K562 (cell line): Measurements from ENCODE around the gene LIN9. TPM values are rescaled to one million over a fixed set of nuclear protein-coding genes. Genes with fewer than 3 reads are reported as not detected.

Source experiments
- ATAC-seq: fragments of 200-7000 bp; cut with Tn5 transposase; 3 replicates; pipeline ENCODE4 v1.9.1; 2020; ENCODE audit warnings: moderate library complexity
- BruUV-seq: library from RNA; stranded (reverse); fragments of 400-500 nt; replicated peaks from 2 replicates; lab custom pipeline; 2021; lab: Mats Ljungman, UMichigan
- CTCF ChIA-PET: fragments of 300-600 bp; formaldehyde crosslinking; extraction: SDS; loops from one replicate; lab custom pipeline; 2021; ENCODE audit warnings: low intra/inter-chr PET ratio; lab: Yijun Ruan, JAX
- POLR2A ChIA-PET: fragments of 300-600, 350-650 bp; sonication (Branson Sonifier 250); formaldehyde crosslinking; extraction: SDS; loops from one replicate; lab custom pipeline; 2021; ENCODE audit warnings: antibody characterized with exemption, inconsistent platforms; lab: Yijun Ruan, JAX
- DNase-seq, 4 experiments: peaks; one replicate each; pipeline versions ENCODE4 v3.0.0 to v3.0.0-alpha.2; 2011 to 2018; ENCODE audit warnings: low spot score in 3 of 4, mixed read lengths in 3 of 4; ENCODE audit errors: extremely low read depth in 1 of 4
- FAIRE-seq: peaks from 2 replicates; lab custom pipeline; 2011; peaks lifted over from hg19 to GRCh38; lab: Jason Lieb, UNC
- H2AFZ ChIP-seq: 2 replicates; pipeline ENCODE4 v1.6.0; 2011; ENCODE audit warnings: low read depth, low read length, control low read depth, inconsistent platforms
- H3K27ac ChIP-seq: fragments of 200-600 bp; 3 replicates; pipeline ENCODE4 v1.8.0; 2011; ENCODE audit warnings: low read depth, mild to moderate bottlenecking, control low read depth, inconsistent platforms, low read length, moderate library complexity, mixed read lengths; ENCODE audit errors: extremely low read depth
- H3K27me3 ChIP-seq, 2 experiments: fragments of 300-600 bp in 1 of 2; 2 replicates in 1 of 2; 3 replicates in 1 of 2; pipeline versions ENCODE4 v1.6.0 to v1.8.0; 2011; ENCODE audit warnings: inconsistent platforms in 2 of 2, low read length in 2 of 2, mild to moderate bottlenecking in 1 of 2, mixed read lengths in 1 of 2, moderate library complexity in 1 of 2; ENCODE audit not compliant: control insufficient read depth in 2 of 2, insufficient read depth in 2 of 2
- H3K36me3 ChIP-seq: fragments of 300-600 bp; 3 replicates; pipeline ENCODE4 v1.8.0; 2011; ENCODE audit warnings: mild to moderate bottlenecking, low read length, inconsistent platforms; ENCODE audit not compliant: control insufficient read depth, insufficient read depth
- H3K4me1 ChIP-seq, 2 experiments: fragments of 200-600 bp in 1 of 2; replicated peaks in 1 of 2; 2 replicates in 1 of 2; 3 replicates in 1 of 2; pipeline versions ENCODE4 v1.5.1 to v1.8.0; 2011; ENCODE audit warnings: inconsistent platforms in 2 of 2, low read length in 2 of 2, mild to moderate bottlenecking in 1 of 2, mixed read lengths in 1 of 2, moderate library complexity in 1 of 2; ENCODE audit not compliant: control insufficient read depth in 2 of 2, insufficient read depth in 2 of 2
- H3K4me2 ChIP-seq: 2 replicates; pipeline ENCODE4 v1.6.1; 2011; ENCODE audit warnings: low read length, control low read depth, inconsistent platforms, mixed read lengths; ENCODE audit not compliant: insufficient read depth
- H3K4me3 ChIP-seq: fragments of 200-600 bp; sonication (generic), shearing (Covaris generic); 2 replicates; pipeline ENCODE4 v1.5.1; 2016; ENCODE audit warnings: control low read depth, inconsistent platforms
- H3K79me2 ChIP-seq: fragments of 200-600 bp; 3 replicates; pipeline ENCODE4 v1.8.0; 2011; ENCODE audit warnings: low read length, inconsistent platforms; ENCODE audit not compliant: control insufficient read depth, insufficient read depth
- H3K9ac ChIP-seq, 2 experiments: 2 replicates each; pipeline versions ENCODE4 v1.6.0 to v1.6.1; 2011; ENCODE audit warnings: low read depth in 2 of 2, low read length in 2 of 2, control low read depth in 1 of 2, inconsistent platforms in 1 of 2, mild to moderate bottlenecking in 1 of 2, mixed read lengths in 1 of 2; ENCODE audit not compliant: insufficient read depth in 1 of 2
- H3K9me1 ChIP-seq: one replicate; pipeline ENCODE4 v1.6.0; 2011; ENCODE audit warnings: inconsistent platforms, mild to moderate bottlenecking, low read length, moderate library complexity; ENCODE audit not compliant: control insufficient read depth, insufficient read depth
- H3K9me3 ChIP-seq: replicated peaks from 2 replicates; pipeline ENCODE4 v1.5.1; 2011; ENCODE audit warnings: low read depth, low read length, inconsistent platforms; ENCODE audit not compliant: control insufficient read depth, insufficient read depth
- H4K20me1 ChIP-seq: replicated peaks from 2 replicates; pipeline ENCODE4 v1.6.1; 2011; ENCODE audit warnings: low read length, inconsistent platforms, mixed read lengths; ENCODE audit not compliant: control insufficient read depth, insufficient read depth
- EGR1 ChIP-seq: fragments of 450-650 bp; conservative IDR thresholded peaks from 2 replicates; pipeline ENCODE4 v1.6.1; 2017; ENCODE audit warnings: mild to moderate bottlenecking
- ETS2 ChIP-seq: IDR thresholded peaks from 2 replicates; pipeline ENCODE4 v1.6.1; 2016; ENCODE audit warnings: borderline replicate concordance, missing genetic modification characterization, mild to moderate bottlenecking, moderate library complexity, missing compliant biosample characterization; ENCODE audit not compliant: poor library complexity, severe bottlenecking
- FUS ChIP-seq: fragments of 200-400 bp; formaldehyde crosslinking; optimal IDR thresholded peaks from 2 replicates; pipeline ENCODE3; 2017; ENCODE audit warnings: low read depth, low read length
- KAT2B ChIP-seq: IDR thresholded peaks from one replicate; pipeline ENCODE4 v1.6.1; 2012; ENCODE audit warnings: low read depth, mild to moderate bottlenecking, control low read depth, inconsistent platforms, low read length, moderate library complexity
- NR2C1 ChIP-seq, 2 experiments: fragments of 450-650 bp; IDR thresholded peaks; 2 replicates each; pipeline ENCODE4 v1.6.1; 2017; ENCODE audit warnings: mild to moderate bottlenecking in 2 of 2, antibody characterized with exemption in 1 of 2, inconsistent platforms in 1 of 2, missing compliant biosample characterization in 1 of 2, missing genetic modification characterization in 1 of 2
- PML ChIP-seq: IDR thresholded peaks from 2 replicates; pipeline ENCODE4 v1.6.1; 2012; ENCODE audit warnings: low read length, inconsistent platforms
- SMAD1 ChIP-seq: fragments of 150-350 bp; IDR thresholded peaks from 2 replicates; pipeline ENCODE4 v1.6.1; 2014; ENCODE audit warnings: low read length, low read depth; ENCODE audit not compliant: partially characterized antibody
- SOX6 ChIP-seq: fragments of 450-650 bp; IDR thresholded peaks from 2 replicates; pipeline ENCODE4 v1.6.1; 2014; ENCODE audit warnings: mild to moderate bottlenecking
- UBTF ChIP-seq, 2 experiments: IDR thresholded peaks; 2 replicates each; pipeline ENCODE4 v1.6.1; 2012; ENCODE audit warnings: improper control_type of control experiment in 2 of 2, low read depth in 2 of 2, low read length in 2 of 2, borderline replicate concordance in 1 of 2
- ZNF121 ChIP-seq: sonication (generic); formaldehyde crosslinking; conservative IDR thresholded peaks from 2 replicates; pipeline ENCODE4 v1.8.0; 2022; ENCODE audit warnings: missing genetic modification reagents
- WGBS: fragments of 100-300 bp; shearing (Covaris generic); methylation state at CpG from one replicate; pipeline ENCODE4 v1.1.6; 2016; ENCODE audit warnings: low coverage, mixed read lengths; ENCODE audit not compliant: insufficient coverage; ENCODE audit errors: missing lambda C conversion rate; 5-methylcytosine and 5-hydroxymethylcytosine counted together
- in situ Hi-C: fragments of 300-500 bp; cut with MboI; formaldehyde crosslinking; loops from 4 replicates; pipeline ENCODE4 v1.15.0; 2018; ENCODE audit warnings: inconsistent platforms, mixed read lengths
- intact Hi-C: fragments of 100-400 bp; cut with micrococcal nuclease; formaldehyde crosslinking; loops from 2 replicates; pipeline ENCODE4 v1.14.2; 2022
- polyA plus RNA-seq, 8 experiments: library from polyadenylated mRNA; depleted of rRNA in 4 of 8; stranded (reverse) in 5 of 8; unstranded in 3 of 8; fragments of >200 nt; fragmentation: Nextera tagmentation in 2 of 8; fragmentation: Illumina TruSeq in 1 of 8; extraction: Ambion mirVana in 2 of 8; extraction: Trizol in 1 of 8; gene quantifications; 2 replicates each; pipeline versions ENCODE4 v1.2.1 to v1.2.3, GENCODE V29; 2011 to 2014; ENCODE audit warnings: inconsistent platforms in 1 of 8, missing spikeins in 1 of 8
- total RNA-seq, 7 experiments: library from RNA; depleted of rRNA in 6 of 7; stranded (reverse); fragments of >200 nt in 6 of 7; fragmentation: Illumina TruSeq in 2 of 7; extraction: Trizol in 2 of 7; gene quantifications; 2 replicates each; pipeline versions ENCODE4 v1.2.1 to v1.2.3, GENCODE V29; 2011 to 2021; ENCODE audit warnings: low replicate concordance in 1 of 7
- TF ChIP-seq, protein P1 (sequence below): fragments of 450-650 bp; IDR thresholded peaks from 2 replicates; pipeline ENCODE4 v1.6.1; 2016; ENCODE audit warnings: mild to moderate bottlenecking
- TF ChIP-seq, protein P2 (sequence below), 2 experiments: IDR thresholded peaks; 2 replicates each; pipeline ENCODE4 v1.6.1; 2011; ENCODE audit warnings: borderline replicate concordance in 1 of 2, control low read depth in 1 of 2, low read depth in 1 of 2, low read length in 1 of 2, mild to moderate bottlenecking in 1 of 2, mixed read lengths in 1 of 2, moderate library complexity in 1 of 2; ENCODE audit not compliant: insufficient read depth in 1 of 2, insufficient read length in 1 of 2, poor library complexity in 1 of 2, severe bottlenecking in 1 of 2; ENCODE audit errors: extremely low read depth in 1 of 2
- TF ChIP-seq, protein P3 (sequence below): fragments of 250-450 bp; sonication (Bioruptor Pico); IDR thresholded peaks from 2 replicates; pipeline ENCODE4 v1.8.0; 2021; ENCODE audit warnings: moderate library complexity, mild to moderate bottlenecking, inconsistent platforms

The LIN9 gene
- total and polyA plus RNA-seq, 9 of the 15 experiments (the other 6 are each of a cell fraction or from before 2014, with no cell fraction given), result 18.8 to 33.0 (median 25.5) TPM

- Histone ChIP-seq H3K4me3 (no peak overlapping the region), H3K9me1 (no peaks in the 10 kb centered on the region), H3K4me1 (peaks cover 3 to 6% of the 10 kb centered on the region in 2 experiments; a peak in 2 of 5 replicates), H3K4me2 (no peak overlapping the region), H4K20me1 (no peaks in the 10 kb centered on the region; the same call in 1 of the 2 replicates), H3K9ac (no peak overlapping the region), H3K27me3 (no peaks in the 10 kb centered on the region; a peak in 1 of 5 replicates), H2AFZ (no peak overlapping the region), H3K27ac (no peak overlapping the region), H3K36me3 (no peaks in the 10 kb centered on the region), H3K79me2 (no peaks in the 10 kb centered on the region), H3K9me3 (no peaks in the 10 kb centered on the region)
- ATAC-seq, result no peak
- in situ Hi-C loops, result loop anchor here (10.0 kb wide), 1 partner anchor 720 kb away; no protein-coding TSS in a partner anchor
- ChIA-PET POLR2A (interaction anchor here (0.5 to 1.3 kb wide), 6 partner anchors 10 to 480 kb away, joined by 3 to 5 read pairs (median 3); no protein-coding TSS in a partner anchor), CTCF (interaction anchor here (0.7 kb wide), 1 partner anchor 167 kb away, joined by 6 read pairs; no protein-coding TSS in a partner anchor)
- intact Hi-C loops, result loop anchor here (5.0 kb wide), 2 partner anchors 133 to 218 kb away; partner anchors contain the start of gene H3-3A
- no peak for FAIRE-seq
- 25% methylated on average over 1 of the region's 1 CpG for WGBS
- no TSS peak for BruUV-seq
- DNase-seq, result no peak
- TF ChIP-seq, protein P1, sequence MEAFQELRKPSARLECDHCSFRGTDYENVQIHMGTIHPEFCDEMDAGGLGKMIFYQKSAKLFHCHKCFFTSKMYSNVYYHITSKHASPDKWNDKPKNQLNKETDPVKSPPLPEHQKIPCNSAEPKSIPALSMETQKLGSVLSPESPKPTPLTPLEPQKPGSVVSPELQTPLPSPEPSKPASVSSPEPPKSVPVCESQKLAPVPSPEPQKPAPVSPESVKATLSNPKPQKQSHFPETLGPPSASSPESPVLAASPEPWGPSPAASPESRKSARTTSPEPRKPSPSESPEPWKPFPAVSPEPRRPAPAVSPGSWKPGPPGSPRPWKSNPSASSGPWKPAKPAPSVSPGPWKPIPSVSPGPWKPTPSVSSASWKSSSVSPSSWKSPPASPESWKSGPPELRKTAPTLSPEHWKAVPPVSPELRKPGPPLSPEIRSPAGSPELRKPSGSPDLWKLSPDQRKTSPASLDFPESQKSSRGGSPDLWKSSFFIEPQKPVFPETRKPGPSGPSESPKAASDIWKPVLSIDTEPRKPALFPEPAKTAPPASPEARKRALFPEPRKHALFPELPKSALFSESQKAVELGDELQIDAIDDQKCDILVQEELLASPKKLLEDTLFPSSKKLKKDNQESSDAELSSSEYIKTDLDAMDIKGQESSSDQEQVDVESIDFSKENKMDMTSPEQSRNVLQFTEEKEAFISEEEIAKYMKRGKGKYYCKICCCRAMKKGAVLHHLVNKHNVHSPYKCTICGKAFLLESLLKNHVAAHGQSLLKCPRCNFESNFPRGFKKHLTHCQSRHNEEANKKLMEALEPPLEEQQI, result no peak
- TF ChIP-seq, protein P2, sequence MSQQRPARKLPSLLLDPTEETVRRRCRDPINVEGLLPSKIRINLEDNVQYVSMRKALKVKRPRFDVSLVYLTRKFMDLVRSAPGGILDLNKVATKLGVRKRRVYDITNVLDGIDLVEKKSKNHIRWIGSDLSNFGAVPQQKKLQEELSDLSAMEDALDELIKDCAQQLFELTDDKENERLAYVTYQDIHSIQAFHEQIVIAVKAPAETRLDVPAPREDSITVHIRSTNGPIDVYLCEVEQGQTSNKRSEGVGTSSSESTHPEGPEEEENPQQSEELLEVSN (IDR thresholded peaks at IDR 0.05; ENCODE audit: borderline replicate concordance in 1 of 2, extremely low read depth in 1 of 2, insufficient read depth in 1 of 2, insufficient read length in 1 of 2, low read depth in 1 of 2, low read length in 1 of 2, poor library complexity in 1 of 2, severe bottlenecking in 1 of 2), result no peak
- TF ChIP-seq FUS (no peak), SMAD1 (no peak), NR2C1 (IDR thresholded peaks at IDR 0.05) (no peak), NR2C1 (tag; IDR thresholded peaks at IDR 0.05) (no peak), ETS2 (no peak), KAT2B (no peak), EGR1 (no peak), PML (no peak), UBTF (IDR thresholded peaks at IDR 0.05; ENCODE audit: borderline replicate concordance in 1 of 2, low read depth in 2 of 2, low read length in 2 of 2) (no peak), ZNF121 (CRISPR knock-in tag) (no peak), SOX6 (no peak)
- TF ChIP-seq, protein P3, sequence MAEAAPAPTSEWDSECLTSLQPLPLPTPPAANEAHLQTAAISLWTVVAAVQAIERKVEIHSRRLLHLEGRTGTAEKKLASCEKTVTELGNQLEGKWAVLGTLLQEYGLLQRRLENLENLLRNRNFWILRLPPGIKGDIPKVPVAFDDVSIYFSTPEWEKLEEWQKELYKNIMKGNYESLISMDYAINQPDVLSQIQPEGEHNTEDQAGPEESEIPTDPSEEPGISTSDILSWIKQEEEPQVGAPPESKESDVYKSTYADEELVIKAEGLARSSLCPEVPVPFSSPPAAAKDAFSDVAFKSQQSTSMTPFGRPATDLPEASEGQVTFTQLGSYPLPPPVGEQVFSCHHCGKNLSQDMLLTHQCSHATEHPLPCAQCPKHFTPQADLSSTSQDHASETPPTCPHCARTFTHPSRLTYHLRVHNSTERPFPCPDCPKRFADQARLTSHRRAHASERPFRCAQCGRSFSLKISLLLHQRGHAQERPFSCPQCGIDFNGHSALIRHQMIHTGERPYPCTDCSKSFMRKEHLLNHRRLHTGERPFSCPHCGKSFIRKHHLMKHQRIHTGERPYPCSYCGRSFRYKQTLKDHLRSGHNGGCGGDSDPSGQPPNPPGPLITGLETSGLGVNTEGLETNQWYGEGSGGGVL (CRISPR knock-in tag), result no peak
Observed at GRCh38 chr1:226195144-226195543, 113.8 kb downstream of the LIN9 start.
